ENCODE results near the gene AUTS2.

AUTS2 gene

GRCh38 chr7:69691327-69691726, 93.1 kb downstream of the AUTS2 start:
- no peak for TF ChIP-seq CTCF (IDR thresholded peaks at IDR 0.05)

GRCh38 chr7:69691734-69692133, 93.5 kb downstream of the AUTS2 start:
- no peak for TF ChIP-seq CTCF (IDR thresholded peaks at IDR 0.05)

GRCh38 chr7:69692611-69693010, 94.3 kb downstream of the AUTS2 start:
- TF ChIP-seq CTCF (IDR thresholded peaks at IDR 0.05) = no peak

GRCh38 chr7:69693042-69693441, 94.8 kb downstream of the AUTS2 start:
- no peak for TF ChIP-seq CTCF (IDR thresholded peaks at IDR 0.05)

GRCh38 chr7:69696054-69696591, 97.8 kb downstream of the AUTS2 start:
- TF ChIP-seq CTCF (IDR thresholded peaks at IDR 0.05) = no peak

GRCh38 chr7:69696686-69697685, 98.7 kb downstream of the AUTS2 start:
- TF ChIP-seq CTCF (IDR thresholded peaks at IDR 0.05) = no peak

GRCh38 chr7:69698109-69698825, 100.0 kb downstream of the AUTS2 start:
- TF ChIP-seq CTCF (IDR thresholded peaks at IDR 0.05) = no peak

Measured in LNCAP (cell line).